AG09319 (cell line): ENCODE data around the gene POLR3B.

ENCODE experiments used
- DNase-seq: peaks from one replicate; pipeline ENCODE4 v3.0.0-alpha.2; 2010; ENCODE audit warnings: low read depth; ENCODE audit errors: extremely low read depth
- CTCF ChIP-seq: IDR thresholded peaks from 2 replicates; pipeline ENCODE4 v1.5.1; 2011; ENCODE audit warnings: low read depth, mild to moderate bottlenecking, inconsistent platforms, low read length, moderate library complexity

The POLR3B gene

GRCh38 chr12:106445053-106445452 is 87.5 kb downstream of the POLR3B start:
- no peak for TF ChIP-seq CTCF
- DNase-seq = no peak

GRCh38 chr12:106445959-106446358 is 88.4 kb downstream of the POLR3B start:
- no peak for TF ChIP-seq CTCF
- no peak for DNase-seq

- DNase-seq = no peak
- TF ChIP-seq CTCF = no peak
Observed at GRCh38 chr12:106446419-106447092, 89.0 kb downstream of the POLR3B start.

GRCh38 chr12:106452309-106452708 is 94.8 kb downstream of the POLR3B start:
- no peak for TF ChIP-seq CTCF
- DNase-seq = no peak

- DNase-seq = no peak
- no peak for TF ChIP-seq CTCF
Observed at GRCh38 chr12:106455111-106455510, 97.6 kb downstream of the POLR3B start.

GRCh38 chr12:106459124-106459523 is 101.6 kb downstream of the POLR3B start:
- no peak for TF ChIP-seq CTCF
- DNase-seq = no peak

GRCh38 chr12:106459534-106459933 is 102.0 kb downstream of the POLR3B start:
- no peak for DNase-seq
- TF ChIP-seq CTCF = no peak
